Osteoblast (primary cell): ENCODE measurements around the gene EEF2. TPM values are rescaled to one million over a fixed set of nuclear protein-coding genes. Genes with fewer than 3 reads are reported as not detected.

Source experiments
- DNase-seq: peaks from one replicate; pipeline ENCODE4 v3.0.0; 2011; ENCODE audit warnings: low spot score, mixed read lengths; ENCODE audit not compliant: insufficient read length; ENCODE audit errors: missing footprints
- H2AFZ ChIP-seq: 2 replicates; pipeline ENCODE4 v1.6.0; 2011; ENCODE audit warnings: mild to moderate bottlenecking, low read length
- H3K27ac ChIP-seq: 2 replicates; pipeline ENCODE4 v1.5.1; 2011; ENCODE audit warnings: mild to moderate bottlenecking, low read depth, low read length, moderate library complexity
- H3K27me3 ChIP-seq: 2 replicates; pipeline ENCODE4 v1.6.0; 2012; ENCODE audit warnings: mild to moderate bottlenecking, control low read depth, inconsistent platforms, low read length, moderate library complexity; ENCODE audit not compliant: insufficient read depth
- H3K36me3 ChIP-seq: 2 replicates; pipeline ENCODE4 v1.5.1; 2011; ENCODE audit warnings: mild to moderate bottlenecking, low read length, control low read depth, moderate library complexity; ENCODE audit not compliant: insufficient read depth
- H3K4me1 ChIP-seq: 2 replicates; pipeline ENCODE4 v1.5.1; 2011; ENCODE audit warnings: mild to moderate bottlenecking, low read length, control low read depth, moderate library complexity; ENCODE audit not compliant: insufficient read depth
- H3K4me2 ChIP-seq: 2 replicates; pipeline ENCODE4 v1.6.0; 2011; ENCODE audit warnings: mild to moderate bottlenecking, low read length; ENCODE audit not compliant: insufficient read depth
- H3K4me3 ChIP-seq: fragments of 200-600 bp; sonication (generic); 3 replicates; pipeline ENCODE4 v1.5.1; 2012; ENCODE audit warnings: mild to moderate bottlenecking, low read length, inconsistent platforms; ENCODE audit not compliant: insufficient read depth
- H3K79me2 ChIP-seq: 2 replicates; pipeline ENCODE4 v1.6.0; 2012; ENCODE audit warnings: mild to moderate bottlenecking, low read length, control low read depth, inconsistent platforms; ENCODE audit not compliant: insufficient read depth
- H3K9me3 ChIP-seq: 2 replicates; pipeline ENCODE4 v1.5.1; 2011; ENCODE audit warnings: low read depth, low read length, control low read depth
- H4K20me1 ChIP-seq: 2 replicates; pipeline ENCODE4 v1.6.0; 2012; ENCODE audit warnings: mild to moderate bottlenecking, low read length, control low read depth; ENCODE audit not compliant: insufficient read depth
- CTCF ChIP-seq: IDR thresholded peaks from 2 replicates; pipeline ENCODE4 v1.5.1; 2011; ENCODE audit warnings: mild to moderate bottlenecking, low read depth, low read length, moderate library complexity; ENCODE audit errors: extremely low read depth
- total RNA-seq: library from RNA; depleted of rRNA; stranded (reverse); fragments of >200 nt; gene quantifications from 2 replicates; pipeline ENCODE4 v1.2.3, GENCODE V29; 2012

EEF2 gene
- total RNA-seq, 1 donor: 2,968 TPM

DNA sequence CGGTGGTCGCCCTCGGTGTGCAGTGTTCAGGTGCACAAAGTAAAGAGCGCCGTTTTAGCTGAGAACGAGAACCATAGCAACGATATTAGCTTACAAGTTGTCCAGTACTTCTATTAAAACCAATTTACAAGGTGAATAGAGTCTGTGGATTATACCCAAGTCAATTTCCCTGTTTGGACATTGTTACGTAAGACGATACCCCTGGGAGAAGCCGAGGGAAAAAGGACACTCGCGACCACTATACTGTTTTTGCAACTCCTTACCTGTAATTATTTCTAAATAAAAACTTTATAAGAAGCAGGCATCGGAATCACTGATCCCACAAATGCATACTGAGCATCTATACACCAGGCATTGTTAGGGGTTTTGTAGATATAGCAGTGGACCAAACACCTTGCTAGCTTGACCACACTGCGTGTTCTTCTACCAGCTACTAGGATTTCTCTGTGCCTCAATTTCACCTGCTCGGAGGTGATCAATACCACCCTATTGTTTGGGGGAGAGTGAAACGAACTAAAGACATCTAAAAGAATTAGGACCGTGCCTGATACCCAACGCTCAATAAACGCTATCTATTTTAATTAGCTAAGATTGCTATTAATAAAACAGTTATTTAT lies 488 bp upstream of the EEF2 start:
- peaks cover 45% of the 10 kb centered on the region for H4K20me1 ChIP-seq
- H3K4me2 ChIP-seq: peak overlapping the region; percentile 99
- H2AFZ ChIP-seq: peak overlapping the region; percentile 86
- DNase-seq: peak; percentile 21
- no peaks in the 10 kb centered on the region for H3K27me3 ChIP-seq
- peak overlapping the region; percentile 100 for H3K4me3 ChIP-seq
- H3K4me1 ChIP-seq: peaks cover 40% of the 10 kb centered on the region
- no peaks in the 10 kb centered on the region for H3K9me3 ChIP-seq
- peaks cover 45% of the 10 kb centered on the region for H3K79me2 ChIP-seq
- TF ChIP-seq CTCF: no peak
- H3K36me3 ChIP-seq: peaks cover 41% of the 10 kb centered on the region
- H3K27ac ChIP-seq: peak overlapping the region; percentile 33

DNA sequence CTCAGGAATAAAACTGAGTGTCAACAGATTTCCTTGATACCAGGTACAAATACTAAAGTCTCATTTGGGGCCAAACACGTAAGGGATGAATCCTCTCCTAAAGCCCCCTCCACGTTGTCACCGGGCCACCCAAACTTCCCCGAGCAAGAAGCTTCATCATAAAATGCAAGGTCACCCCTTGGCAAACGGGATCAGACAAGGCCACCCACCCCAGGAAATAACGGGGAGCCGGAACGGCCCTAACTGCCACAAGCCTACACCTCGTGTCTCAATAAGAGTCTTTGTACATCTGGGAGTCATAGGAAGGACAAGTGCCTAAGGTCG lies 717 bp downstream of the EEF2 start:
- peaks cover 57% of the 10 kb centered on the region for H3K79me2 ChIP-seq

DNA sequence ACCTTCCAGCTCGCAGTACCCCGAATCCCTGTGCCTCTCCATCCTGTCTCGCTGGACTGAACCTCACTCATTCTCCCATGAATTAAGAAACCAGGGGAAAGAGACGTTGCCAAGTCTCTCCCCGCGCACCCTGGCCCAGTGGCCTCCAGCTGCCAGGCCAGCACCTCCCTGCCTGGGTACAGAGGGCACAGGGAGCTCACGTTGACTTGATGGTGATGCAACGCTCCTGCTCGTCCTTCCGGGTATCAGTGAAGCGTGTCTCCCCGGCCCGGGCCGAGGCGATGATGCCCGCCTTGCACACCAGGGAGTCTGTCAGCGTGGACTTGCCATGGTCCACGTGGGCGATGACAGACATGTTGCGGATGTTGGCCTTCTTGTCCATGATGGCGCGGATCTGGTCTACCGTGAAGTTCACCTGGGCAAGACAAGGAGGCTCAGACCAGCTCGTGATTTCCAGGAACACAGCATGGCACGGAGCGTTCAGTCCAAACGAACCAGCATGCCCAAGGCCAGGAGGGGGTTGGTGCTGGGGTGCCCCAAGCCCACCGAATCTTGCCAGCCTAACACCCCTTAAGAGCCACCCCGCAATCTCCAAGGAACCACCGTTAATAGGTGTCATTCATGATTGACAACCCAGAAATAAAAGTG lies 1.2 kb downstream of the EEF2 start:
- Histone ChIP-seq H4K20me1 (peaks cover 62% of the 10 kb centered on the region), H3K4me2 (peak overlapping the region; percentile 99), H3K79me2 (peaks cover 62% of the 10 kb centered on the region), H2AFZ (no peak overlapping the region), H3K9me3 (no peaks in the 10 kb centered on the region), H3K4me1 (peaks cover 40% of the 10 kb centered on the region), H3K36me3 (peaks cover 58% of the 10 kb centered on the region), H3K27me3 (no peaks in the 10 kb centered on the region), H3K4me3 (peak overlapping the region; percentile 100), H3K27ac (peak overlapping the region; percentile 98)
- no peak for TF ChIP-seq CTCF
- DNase-seq: peak; percentile 84

More for the DNA sequence above, 717 bp downstream of the EEF2 start:
- Histone ChIP-seq H3K4me1 (peaks cover 40% of the 10 kb centered on the region), H3K4me2 (peak overlapping the region; percentile 99), H2AFZ (no peak overlapping the region), H3K9me3 (no peaks in the 10 kb centered on the region), H3K27ac (peak overlapping the region; percentile 98), H3K27me3 (no peaks in the 10 kb centered on the region), H3K4me3 (peak overlapping the region; percentile 100), H3K36me3 (peaks cover 53% of the 10 kb centered on the region), H4K20me1 (peaks cover 57% of the 10 kb centered on the region)
- no peak for DNase-seq
- no peak for TF ChIP-seq CTCF

DNA sequence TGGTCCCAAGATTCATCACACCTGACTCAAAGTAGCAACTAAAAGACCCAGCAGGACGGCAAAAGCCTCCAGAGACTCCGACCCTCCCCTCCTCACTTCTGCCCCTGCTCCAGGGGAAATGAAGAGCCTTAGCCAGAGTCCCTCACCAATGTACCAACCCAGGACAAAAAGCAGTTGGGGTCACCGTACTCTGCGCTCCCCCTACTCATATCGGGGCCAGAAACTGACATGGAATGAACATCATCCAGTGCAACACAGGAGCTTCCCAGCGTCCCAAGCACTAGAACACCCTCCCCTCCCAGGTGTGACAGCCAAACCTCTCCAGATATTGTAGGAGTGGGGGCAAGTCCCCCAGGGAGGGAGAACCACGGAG lies 1.7 kb downstream of the EEF2 start:
- no peak for TF ChIP-seq CTCF
- Histone ChIP-seq H3K4me2 (peak overlapping the region; percentile 99), H3K36me3 (peaks cover 63% of the 10 kb centered on the region), H4K20me1 (peaks cover 65% of the 10 kb centered on the region), H3K27me3 (no peaks in the 10 kb centered on the region), H3K9me3 (no peaks in the 10 kb centered on the region), H2AFZ (no peak overlapping the region), H3K27ac (peak overlapping the region; percentile 98), H3K4me1 (peaks cover 40% of the 10 kb centered on the region), H3K79me2 (peaks cover 66% of the 10 kb centered on the region), H3K4me3 (peak overlapping the region; percentile 100)
- DNase-seq: peak; percentile 71
